Activated CD4-positive, alpha-beta memory T cell treated with anti-CD3 and anti-CD28 coated beads, Interleukin-2, amount 10 ng/mL, durations not matched to agents 7 days and 5 days (primary cell): ENCODE data around the gene SETBP1. TPM values are rescaled to one million over a fixed set of nuclear protein-coding genes. Genes with fewer than 3 reads are reported as not detected.

Experiments
- CTCF ChIA-PET: fragments of 350-600 bp; sonication (Branson Sonifier 250); formaldehyde crosslinking; loops from one replicate; lab custom pipeline; 2021; ENCODE audit warnings: antibody characterized with exemption, inconsistent platforms; lab: Charles Lee
- POLR2A ChIA-PET: fragments of 350-600 bp; sonication (Branson Sonifier 250); formaldehyde crosslinking; loops from one replicate; lab custom pipeline; 2021; ENCODE audit warnings: antibody characterized with exemption; lab: Charles Lee
- DNase-seq: peaks from one replicate; pipeline ENCODE4 v3.0.0-alpha.2; 2020
- H3K27ac Mint-ChIP-seq: one replicate; pipeline ENCODE4 v1.8.0; 2021; ENCODE audit warnings: mild to moderate bottlenecking, mixed read lengths
- H3K27me3 Mint-ChIP-seq: one replicate; pipeline ENCODE4 v1.8.0; 2021; ENCODE audit warnings: mixed read lengths
- H3K36me3 Mint-ChIP-seq: one replicate; pipeline ENCODE4 v1.8.0; 2021; ENCODE audit warnings: low read depth, mixed read lengths
- H3K4me1 Mint-ChIP-seq: one replicate; pipeline ENCODE4 v1.8.0; 2021; ENCODE audit warnings: mixed read lengths
- H3K4me3 Mint-ChIP-seq: one replicate; pipeline ENCODE4 v1.8.0; 2021; ENCODE audit warnings: mild to moderate bottlenecking, mixed read lengths
- H3K9me3 Mint-ChIP-seq: one replicate; pipeline ENCODE4 v1.8.0; 2021; ENCODE audit warnings: mixed read lengths
- total RNA-seq, 2 experiments: library from RNA; stranded (reverse); gene quantifications; one replicate each; pipeline ENCODE4 v1.2.3, GENCODE V29; 2021

SETBP1 gene
- total RNA-seq, 2 experiments from 2014 or later, result 15.8 to 18.2 TPM

- POLR2A ChIA-PET, result no interaction called here
- no peak overlapping the region for H3K4me3 Mint-ChIP-seq
- CTCF ChIA-PET, result no interaction called here
- peaks cover 2% of the 10 kb centered on the region for H3K4me1 Mint-ChIP-seq
- no peaks in the 10 kb centered on the region for H3K36me3 Mint-ChIP-seq
- DNase-seq, result no peak
- H3K9me3 Mint-ChIP-seq, result no peaks in the 10 kb centered on the region
- no peaks in the 10 kb centered on the region for H3K27me3 Mint-ChIP-seq
- H3K27ac Mint-ChIP-seq, result no peak overlapping the region
Measured at GRCh38 chr18:45044787-45045186, 364.1 kb downstream of the SETBP1 start.

- H3K27me3 Mint-ChIP-seq, result no peaks in the 10 kb centered on the region
- no peaks in the 10 kb centered on the region for H3K9me3 Mint-ChIP-seq
- H3K27ac Mint-ChIP-seq, result no peak overlapping the region
- no peak for DNase-seq
- no peaks in the 10 kb centered on the region for H3K36me3 Mint-ChIP-seq
- ChIA-PET CTCF (no interaction called here), POLR2A (no interaction called here)
- no peak overlapping the region for H3K4me3 Mint-ChIP-seq
- H3K4me1 Mint-ChIP-seq, result peaks cover 2% of the 10 kb centered on the region
Measured at GRCh38 chr18:45046228-45046627, 365.5 kb downstream of the SETBP1 start.

- Mint-ChIP-seq H3K4me1 (peaks cover 2% of the 10 kb centered on the region), H3K27me3 (peaks cover 1% of the 10 kb centered on the region), H3K9me3 (no peaks in the 10 kb centered on the region), H3K27ac (no peak overlapping the region), H3K4me3 (no peak overlapping the region), H3K36me3 (no peaks in the 10 kb centered on the region)
- DNase-seq, result no peak
- CTCF ChIA-PET, result no interaction called here
- POLR2A ChIA-PET, result no interaction called here
Measured at GRCh38 chr18:45046961-45047360, 366.3 kb downstream of the SETBP1 start.

- DNase-seq, result no peak
- H3K27ac Mint-ChIP-seq, result no peak overlapping the region
- peaks cover 3% of the 10 kb centered on the region for H3K27me3 Mint-ChIP-seq
- peaks cover 2% of the 10 kb centered on the region for H3K4me1 Mint-ChIP-seq
- H3K9me3 Mint-ChIP-seq, result no peaks in the 10 kb centered on the region
- H3K36me3 Mint-ChIP-seq, result no peaks in the 10 kb centered on the region
- ChIA-PET POLR2A (no interaction called here), CTCF (no interaction called here)
- no peak overlapping the region for H3K4me3 Mint-ChIP-seq
Measured at GRCh38 chr18:45049578-45050319, 369.1 kb downstream of the SETBP1 start.

- H3K4me1 Mint-ChIP-seq, result no peaks in the 10 kb centered on the region
- no peaks in the 10 kb centered on the region for H3K9me3 Mint-ChIP-seq
Measured at GRCh38 chr18:45050712-45051601, 370.3 kb downstream of the SETBP1 start.

GRCh38 chr18:45054636-45055035 lies 373.9 kb downstream of the SETBP1 start:
- Mint-ChIP-seq H3K9me3 (no peaks in the 10 kb centered on the region), H3K27ac (no peak overlapping the region), H3K4me3 (no peak overlapping the region), H3K36me3 (no peaks in the 10 kb centered on the region), H3K27me3 (peaks cover 10% of the 10 kb centered on the region), H3K4me1 (no peaks in the 10 kb centered on the region)
- ChIA-PET CTCF (no interaction called here), POLR2A (no interaction called here)
- no peak for DNase-seq

More at GRCh38 chr18:45050712-45051601, 370.3 kb downstream of the SETBP1 start:
- Mint-ChIP-seq H3K27ac (no peak overlapping the region), H3K36me3 (no peaks in the 10 kb centered on the region), H3K4me3 (no peak overlapping the region), H3K27me3 (peaks cover 3% of the 10 kb centered on the region)
- CTCF ChIA-PET, result interaction anchor here (0.5 kb wide), 1 partner anchor 113 kb away, joined by 3 read pairs; no protein-coding TSS in a partner anchor
- POLR2A ChIA-PET, result no interaction called here
- DNase-seq, result no peak

GRCh38 chr18:45055811-45056210 lies 375.1 kb downstream of the SETBP1 start:
- CTCF ChIA-PET, result no interaction called here
- H3K4me1 Mint-ChIP-seq, result no peaks in the 10 kb centered on the region
- H3K4me3 Mint-ChIP-seq, result no peak overlapping the region
- H3K27ac Mint-ChIP-seq, result no peak overlapping the region
- H3K9me3 Mint-ChIP-seq, result no peaks in the 10 kb centered on the region
- H3K36me3 Mint-ChIP-seq, result no peaks in the 10 kb centered on the region
- POLR2A ChIA-PET, result interaction anchor here (0.9 kb wide), 1 partner anchor 10 kb away, joined by 3 read pairs; no protein-coding TSS in a partner anchor
- peaks cover 10% of the 10 kb centered on the region for H3K27me3 Mint-ChIP-seq
- no peak for DNase-seq

- Mint-ChIP-seq H3K4me1 (no peaks in the 10 kb centered on the region), H3K9me3 (no peaks in the 10 kb centered on the region), H3K36me3 (no peaks in the 10 kb centered on the region), H3K4me3 (no peak overlapping the region), H3K27me3 (peaks cover 9% of the 10 kb centered on the region), H3K27ac (no peak overlapping the region)
- ChIA-PET POLR2A (interaction anchor here (0.9 kb wide), 1 partner anchor 9 kb away, joined by 3 read pairs; no protein-coding TSS in a partner anchor), CTCF (no interaction called here)
- no peak for DNase-seq
Measured at GRCh38 chr18:45056926-45057325, 376.2 kb downstream of the SETBP1 start.

GRCh38 chr18:45057955-45058600 lies 377.4 kb downstream of the SETBP1 start:
- Mint-ChIP-seq H3K4me3 (no peak overlapping the region), H3K27ac (no peak overlapping the region), H3K4me1 (no peaks in the 10 kb centered on the region), H3K9me3 (no peaks in the 10 kb centered on the region), H3K27me3 (peaks cover 7% of the 10 kb centered on the region), H3K36me3 (no peaks in the 10 kb centered on the region)
- no peak for DNase-seq
- POLR2A ChIA-PET, result no interaction called here
- CTCF ChIA-PET, result no interaction called here

GRCh38 chr18:45059695-45060094 lies 379.0 kb downstream of the SETBP1 start:
- H3K27me3 Mint-ChIP-seq, result peaks cover 7% of the 10 kb centered on the region
- CTCF ChIA-PET, result no interaction called here
- POLR2A ChIA-PET, result no interaction called here
- H3K36me3 Mint-ChIP-seq, result peaks cover 4% of the 10 kb centered on the region
- H3K4me1 Mint-ChIP-seq, result no peaks in the 10 kb centered on the region
- H3K27ac Mint-ChIP-seq, result no peak overlapping the region
- no peaks in the 10 kb centered on the region for H3K9me3 Mint-ChIP-seq
- no peak overlapping the region for H3K4me3 Mint-ChIP-seq
- DNase-seq, result no peak

GRCh38 chr18:45060102-45060501 lies 379.4 kb downstream of the SETBP1 start:
- no peak overlapping the region for H3K27ac Mint-ChIP-seq
- CTCF ChIA-PET, result no interaction called here
- H3K4me3 Mint-ChIP-seq, result no peak overlapping the region
- H3K27me3 Mint-ChIP-seq, result peaks cover 7% of the 10 kb centered on the region
- peaks cover 4% of the 10 kb centered on the region for H3K36me3 Mint-ChIP-seq
- POLR2A ChIA-PET, result no interaction called here
- no peaks in the 10 kb centered on the region for H3K9me3 Mint-ChIP-seq
- no peaks in the 10 kb centered on the region for H3K4me1 Mint-ChIP-seq
- DNase-seq, result no peak

GRCh38 chr18:45061359-45061758 lies 380.7 kb downstream of the SETBP1 start:
- Mint-ChIP-seq H3K4me1 (peaks cover 3% of the 10 kb centered on the region), H3K9me3 (peaks cover 4% of the 10 kb centered on the region), H3K27ac (no peak overlapping the region), H3K4me3 (no peak overlapping the region), H3K27me3 (peaks cover 7% of the 10 kb centered on the region), H3K36me3 (peaks cover 4% of the 10 kb centered on the region)
- ChIA-PET CTCF (no interaction called here), POLR2A (no interaction called here)
- no peak for DNase-seq
